NT2/D1 (cell line): Measurements from ENCODE around the gene OR52W1.

Experiments used
- DNase-seq: peaks from one replicate; pipeline ENCODE4 v3.0.0-alpha.2; 2011; ENCODE audit warnings: low read depth, low spot score
- H3K27me3 ChIP-seq: 2 replicates; pipeline ENCODE4 v1.6.0; 2011; ENCODE audit warnings: mild to moderate bottlenecking; ENCODE audit not compliant: insufficient read length, insufficient read depth
- H3K36me3 ChIP-seq: 2 replicates; pipeline ENCODE4 v1.6.1; 2011; ENCODE audit warnings: mild to moderate bottlenecking, low read length, mixed read lengths; ENCODE audit not compliant: insufficient read depth, insufficient read length
- H3K4me1 ChIP-seq: 2 replicates; pipeline ENCODE4 v1.5.1; 2011; ENCODE audit not compliant: insufficient read depth, insufficient read length
- H3K4me3 ChIP-seq: 2 replicates; pipeline ENCODE4 v1.5.1; 2011; ENCODE audit warnings: low read depth; ENCODE audit not compliant: insufficient read length
- H3K9ac ChIP-seq: 2 replicates; pipeline ENCODE4 v1.6.0; 2011; ENCODE audit warnings: low read depth; ENCODE audit not compliant: insufficient read length
- H3K9me3 ChIP-seq: 2 replicates; pipeline ENCODE4 v1.5.1; 2011; ENCODE audit warnings: mild to moderate bottlenecking, low read length; ENCODE audit not compliant: insufficient read depth
- SUZ12 ChIP-seq: IDR thresholded peaks from 2 replicates; pipeline ENCODE4 v1.6.1; 2011; ENCODE audit not compliant: insufficient read length, insufficient read depth; ENCODE audit errors: extremely low read depth
- YY1 ChIP-seq: IDR thresholded peaks from 2 replicates; pipeline ENCODE4 v1.6.1; 2011; ENCODE audit not compliant: insufficient read length, insufficient read depth
- ZNF274 ChIP-seq: IDR thresholded peaks from 2 replicates; pipeline ENCODE4 v1.6.1; 2011; ENCODE audit warnings: mild to moderate bottlenecking, low read depth, low read length

The OR52W1 gene

DNA sequence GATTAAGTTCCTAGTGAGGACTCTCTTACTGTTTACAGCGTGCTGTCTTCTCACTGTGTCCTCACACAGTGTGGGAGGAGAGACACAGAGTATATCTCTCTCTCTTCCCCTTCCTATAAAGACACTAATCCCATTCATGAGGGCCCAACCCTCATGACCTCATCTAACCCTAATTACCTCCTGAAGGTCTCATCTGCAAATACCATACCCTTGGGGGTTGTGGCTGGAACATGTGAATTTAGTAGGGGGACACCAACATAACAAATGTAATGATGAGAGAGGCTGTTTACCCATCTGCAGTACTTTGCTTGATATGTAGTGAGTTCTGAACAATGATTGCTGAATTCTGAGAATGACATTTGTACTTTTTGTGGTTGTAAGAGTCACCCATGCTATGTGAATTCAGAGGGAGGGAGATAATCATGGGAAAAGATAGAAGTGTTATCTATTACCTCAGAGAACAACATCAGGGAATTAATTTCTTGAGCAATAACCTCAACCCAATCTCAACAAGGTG, 4.9 kb upstream of the OR52W1 start:
- H3K9ac ChIP-seq: no peak overlapping the region
- TF ChIP-seq ZNF274: no peak
- no peak for TF ChIP-seq SUZ12
- TF ChIP-seq YY1: no peak
- no peak for DNase-seq
- no peaks in the 10 kb centered on the region for H3K4me1 ChIP-seq
- no peaks in the 10 kb centered on the region for H3K27me3 ChIP-seq
- no peaks in the 10 kb centered on the region for H3K36me3 ChIP-seq
- no peak overlapping the region for H3K4me3 ChIP-seq
- no peaks in the 10 kb centered on the region for H3K9me3 ChIP-seq

DNA sequence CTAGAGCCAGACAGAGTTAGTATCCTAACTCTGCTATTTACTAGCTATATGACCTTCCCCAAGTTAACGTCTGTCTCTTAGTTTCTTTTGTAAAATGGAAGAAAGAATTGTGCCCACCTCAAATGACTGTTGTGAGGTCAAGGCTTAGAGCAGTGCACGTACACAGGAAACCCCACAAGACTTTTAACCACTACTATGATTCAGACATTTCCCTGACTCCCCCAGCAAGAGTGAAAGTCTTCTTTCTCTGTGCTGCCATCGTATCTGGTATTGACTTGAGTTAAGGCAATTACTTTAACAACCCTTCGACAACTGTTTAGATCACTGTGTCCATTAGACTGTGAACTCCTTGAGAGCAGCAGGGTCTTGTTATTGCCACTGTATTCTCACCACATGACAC, 2.6 kb upstream of the OR52W1 start:
- no peak for TF ChIP-seq YY1
- TF ChIP-seq SUZ12: no peak
- TF ChIP-seq ZNF274: no peak
- DNase-seq: no peak
- no peak overlapping the region for H3K4me3 ChIP-seq
- H3K9ac ChIP-seq: no peak overlapping the region
- H3K9me3 ChIP-seq: no peaks in the 10 kb centered on the region
- H3K36me3 ChIP-seq: no peaks in the 10 kb centered on the region
- no peaks in the 10 kb centered on the region for H3K4me1 ChIP-seq
- no peaks in the 10 kb centered on the region for H3K27me3 ChIP-seq

DNA sequence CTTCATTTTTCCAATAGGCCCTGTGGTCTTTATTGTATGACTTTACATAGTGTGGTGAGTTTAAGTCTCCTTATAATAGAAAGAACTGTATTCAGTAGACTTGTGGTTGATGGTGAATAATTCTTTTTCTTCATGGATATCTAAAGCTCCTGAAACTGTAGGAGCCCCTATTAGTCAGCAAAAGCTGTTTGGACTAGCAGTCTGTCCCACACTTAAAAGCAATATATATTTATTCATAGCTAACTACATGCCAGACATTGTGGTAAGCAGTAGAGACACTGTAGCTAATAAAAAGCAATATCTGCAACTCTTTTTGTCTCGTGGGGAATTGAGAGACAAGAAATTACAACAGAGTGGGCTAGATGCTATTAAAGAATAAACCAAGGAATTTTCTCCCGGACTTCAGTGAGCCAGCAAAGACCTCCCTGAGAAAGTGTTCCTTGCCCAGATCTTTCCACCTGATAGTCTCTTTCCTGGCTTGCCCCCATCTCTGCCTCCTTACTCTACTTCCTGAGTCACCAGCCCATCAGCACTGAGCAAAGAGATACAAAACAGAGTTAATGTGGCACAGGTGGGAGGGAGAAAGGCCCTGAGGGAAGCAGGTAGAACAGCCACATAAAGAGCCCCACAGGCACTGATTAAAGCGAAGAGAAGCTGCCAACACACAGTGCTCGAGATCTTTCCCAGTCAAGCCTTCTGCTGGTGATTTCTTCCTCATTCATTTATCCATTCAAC, 1.4 kb upstream of the OR52W1 start:
- H3K36me3 ChIP-seq: no peaks in the 10 kb centered on the region
- H3K9ac ChIP-seq: no peak overlapping the region
- no peaks in the 10 kb centered on the region for H3K9me3 ChIP-seq
- no peaks in the 10 kb centered on the region for H3K4me1 ChIP-seq
- H3K27me3 ChIP-seq: no peaks in the 10 kb centered on the region
- no peak overlapping the region for H3K4me3 ChIP-seq
- DNase-seq: no peak
- TF ChIP-seq SUZ12 (no peak), ZNF274 (no peak), YY1 (no peak)

DNA sequence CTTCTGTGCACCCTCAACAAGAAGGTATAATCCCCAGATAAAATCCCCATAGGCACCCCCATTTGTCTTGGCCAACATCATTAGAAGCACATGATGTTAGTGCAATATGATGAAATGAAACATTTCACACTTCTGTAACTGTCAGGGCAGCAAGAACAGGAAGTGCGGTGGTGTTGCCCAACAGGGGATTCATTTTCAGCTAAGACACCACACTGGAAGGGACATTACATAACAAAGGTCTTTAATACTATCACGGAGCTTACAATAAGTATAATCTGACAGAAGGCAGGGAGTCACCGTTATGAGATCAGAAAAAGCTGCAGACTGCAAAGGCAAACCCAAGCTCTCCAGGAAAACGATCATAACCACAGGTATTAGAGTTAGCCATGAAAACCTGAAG, 2.0 kb downstream of the OR52W1 start:
- Histone ChIP-seq H3K9me3 (no peaks in the 10 kb centered on the region), H3K27me3 (no peaks in the 10 kb centered on the region), H3K36me3 (peaks cover 11% of the 10 kb centered on the region), H3K4me1 (no peaks in the 10 kb centered on the region), H3K9ac (no peak overlapping the region), H3K4me3 (no peak overlapping the region)
- TF ChIP-seq ZNF274 (no peak), SUZ12 (no peak), YY1 (no peak)
- no peak for DNase-seq

DNA sequence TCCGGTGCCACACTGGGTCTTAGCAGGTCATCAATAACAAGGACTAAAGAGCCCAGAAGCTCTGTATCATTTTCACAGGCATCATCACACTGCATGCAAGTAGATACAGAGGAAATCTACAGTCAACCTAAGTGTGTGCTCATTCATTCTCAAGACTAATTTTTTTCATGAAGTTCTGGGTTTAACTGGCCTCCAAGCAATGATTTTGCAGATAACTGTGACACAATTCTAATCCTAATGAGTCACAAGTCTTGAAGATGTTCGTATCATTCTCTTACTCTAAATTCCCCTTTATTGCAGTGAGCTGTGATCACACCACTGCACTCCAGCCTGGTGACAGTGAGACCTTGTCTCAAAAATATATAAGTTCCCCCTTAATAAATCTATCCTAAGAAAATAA, 2.5 kb downstream of the OR52W1 start:
- no peaks in the 10 kb centered on the region for H3K27me3 ChIP-seq
- TF ChIP-seq SUZ12: no peak
- no peak for TF ChIP-seq YY1
- TF ChIP-seq ZNF274: no peak
- no peaks in the 10 kb centered on the region for H3K9me3 ChIP-seq
- no peak overlapping the region for H3K4me3 ChIP-seq
- no peak for DNase-seq
- peaks cover 12% of the 10 kb centered on the region for H3K36me3 ChIP-seq
- H3K9ac ChIP-seq: no peak overlapping the region
- H3K4me1 ChIP-seq: no peaks in the 10 kb centered on the region

DNA sequence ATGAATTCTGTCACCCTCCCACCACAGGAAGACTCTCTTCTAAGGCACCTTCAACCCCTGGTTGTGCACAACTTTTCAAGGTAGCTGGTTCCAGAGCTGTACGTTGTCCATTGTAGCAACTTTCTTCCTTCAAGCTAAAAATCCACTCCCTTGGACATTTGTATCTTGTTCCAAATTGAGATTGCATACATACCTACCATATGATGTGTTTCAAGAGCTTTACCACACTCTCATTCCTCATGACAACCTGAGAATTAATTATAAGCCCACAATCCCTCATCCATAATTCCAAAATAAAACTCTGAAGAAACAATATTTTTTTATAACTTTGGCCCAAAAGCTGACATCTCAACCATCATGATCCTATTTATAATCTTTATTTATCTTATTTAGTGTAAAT, 3.0 kb downstream of the OR52W1 start:
- H3K9me3 ChIP-seq: no peaks in the 10 kb centered on the region
- no peak for DNase-seq
- H3K4me1 ChIP-seq: no peaks in the 10 kb centered on the region
- peaks cover 16% of the 10 kb centered on the region for H3K36me3 ChIP-seq
- TF ChIP-seq SUZ12 (no peak), ZNF274 (no peak), YY1 (no peak)
- no peak overlapping the region for H3K9ac ChIP-seq
- no peaks in the 10 kb centered on the region for H3K27me3 ChIP-seq
- H3K4me3 ChIP-seq: no peak overlapping the region

DNA sequence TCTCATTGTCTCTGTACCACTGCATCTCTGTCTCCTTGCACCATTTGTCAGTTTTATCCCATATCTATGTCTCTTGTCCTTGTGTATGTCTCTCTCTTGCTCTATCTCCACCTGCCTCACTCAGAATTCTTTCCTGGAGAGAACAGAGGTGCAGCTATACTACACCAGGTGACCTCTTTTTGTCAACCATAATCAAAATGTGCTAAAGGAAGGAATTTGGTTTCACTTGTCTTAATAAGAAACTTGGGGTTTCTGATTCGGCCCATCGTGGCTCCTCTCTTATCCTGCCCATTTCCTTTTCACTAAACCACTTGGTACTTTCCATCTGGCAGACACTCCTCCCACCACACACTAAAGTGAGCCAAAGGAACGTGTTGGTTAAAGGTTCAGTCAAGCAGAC, 4.3 kb downstream of the OR52W1 start:
- H3K4me1 ChIP-seq: no peaks in the 10 kb centered on the region
- no peaks in the 10 kb centered on the region for H3K9me3 ChIP-seq
- TF ChIP-seq YY1 (no peak), ZNF274 (no peak), SUZ12 (no peak)
- H3K9ac ChIP-seq: no peak overlapping the region
- H3K4me3 ChIP-seq: no peak overlapping the region
- DNase-seq: no peak
- H3K27me3 ChIP-seq: no peaks in the 10 kb centered on the region
- peaks cover 26% of the 10 kb centered on the region for H3K36me3 ChIP-seq
